Activated B cell treated with CpG ODN at 0.5 μM for 24 hours (primary cell): ENCODE data around the gene RNF38. TPM values are rescaled to one million over a fixed set of nuclear protein-coding genes. Genes with fewer than 3 reads are reported as not detected.
"Not testable (repeated sequence)": the region's sequence is repeated elsewhere in the genome, so short reads cannot be mapped to it uniquely, and the experiment has no call there.

ENCODE experiments used
- ATAC-seq: fragments of 200-7000 bp; cut with Tn5 transposase; one replicate; pipeline ENCODE4 v1.10.0; 2021; ENCODE audit warnings: low read depth, mild to moderate bottlenecking, moderate library complexity
- CTCF ChIA-PET: fragments of 350-600 bp; sonication (Branson Sonifier 250); formaldehyde crosslinking; loops from one replicate; lab custom pipeline; 2021; ENCODE audit warnings: antibody characterized with exemption; lab: Charles Lee
- POLR2A ChIA-PET: fragments of 350-600 bp; sonication (Branson Sonifier 250); formaldehyde crosslinking; loops from one replicate; lab custom pipeline; 2021; ENCODE audit warnings: antibody characterized with exemption; lab: Charles Lee
- DNase-seq: peaks from one replicate; pipeline ENCODE4 v3.0.0; 2022
- H3K27ac Mint-ChIP-seq: one replicate; pipeline ENCODE4 v1.8.0; 2020; ENCODE audit warnings: mixed read lengths
- H3K27me3 Mint-ChIP-seq: one replicate; pipeline ENCODE4 v1.8.0; 2021; ENCODE audit warnings: mixed read lengths
- H3K36me3 Mint-ChIP-seq: one replicate; pipeline ENCODE4 v1.8.0; 2021; ENCODE audit warnings: low read depth, mixed read lengths
- H3K4me1 Mint-ChIP-seq: one replicate; pipeline ENCODE4 v1.8.0; 2021; ENCODE audit warnings: mixed read lengths
- H3K4me3 Mint-ChIP-seq: one replicate; pipeline ENCODE4 v1.8.0; 2020; ENCODE audit warnings: mild to moderate bottlenecking, mixed read lengths
- H3K9me3 Mint-ChIP-seq: one replicate; pipeline ENCODE4 v1.8.0; 2020; ENCODE audit warnings: mixed read lengths
- intact Hi-C: fragments of 100-400 bp; cut with micrococcal nuclease; formaldehyde crosslinking; loops from one replicate; pipeline ENCODE4 v1.15.1; 2024
- total RNA-seq: library from RNA; stranded (reverse); gene quantifications from 2 replicates; pipeline ENCODE4 v1.2.3, GENCODE V29; 2022
- TF ChIP-seq, protein P1 (sequence below): fragments of 200-600 bp; IDR thresholded peaks from one replicate; pipeline ENCODE4 v1.8.0; 2022; ENCODE audit warnings: antibody characterized with exemption, mild to moderate bottlenecking

RNF38 gene
- total RNA-seq, 1 donor from 2014 or later, result 52.1 TPM

DNA sequence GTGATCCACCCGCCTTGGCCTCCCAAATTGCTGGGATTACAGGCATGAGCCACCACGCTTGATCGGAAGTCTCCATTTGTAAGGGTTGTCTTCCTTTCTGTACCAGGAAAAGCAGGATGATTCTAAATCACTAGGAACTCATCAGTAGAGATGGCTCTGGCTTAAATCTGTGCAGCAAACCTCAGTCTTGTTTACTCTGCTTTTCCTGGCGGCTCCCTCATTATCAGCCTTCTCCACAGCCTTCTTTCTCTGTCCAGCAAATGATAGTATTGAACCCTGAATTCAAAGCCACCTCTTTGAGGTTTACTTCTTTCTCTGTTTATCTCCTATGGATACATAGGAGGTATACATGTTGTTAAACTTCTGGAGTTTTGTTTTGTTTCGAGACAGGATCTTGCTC is 98.8 kb downstream of the RNF38 start:
- no peaks in the 10 kb centered on the region for H3K27me3 Mint-ChIP-seq
- H3K27ac Mint-ChIP-seq, result no peak overlapping the region
- intact Hi-C loops, result no loop called here
- DNase-seq (no peak), ATAC-seq (no peak)
- ChIA-PET CTCF (no interaction called here), POLR2A (no interaction called here)
- no peaks in the 10 kb centered on the region for H3K4me1 Mint-ChIP-seq
- H3K4me3 Mint-ChIP-seq, result no peak overlapping the region
- H3K9me3 Mint-ChIP-seq, result no peaks in the 10 kb centered on the region
- no peaks in the 10 kb centered on the region for H3K36me3 Mint-ChIP-seq
- TF ChIP-seq, protein P1, sequence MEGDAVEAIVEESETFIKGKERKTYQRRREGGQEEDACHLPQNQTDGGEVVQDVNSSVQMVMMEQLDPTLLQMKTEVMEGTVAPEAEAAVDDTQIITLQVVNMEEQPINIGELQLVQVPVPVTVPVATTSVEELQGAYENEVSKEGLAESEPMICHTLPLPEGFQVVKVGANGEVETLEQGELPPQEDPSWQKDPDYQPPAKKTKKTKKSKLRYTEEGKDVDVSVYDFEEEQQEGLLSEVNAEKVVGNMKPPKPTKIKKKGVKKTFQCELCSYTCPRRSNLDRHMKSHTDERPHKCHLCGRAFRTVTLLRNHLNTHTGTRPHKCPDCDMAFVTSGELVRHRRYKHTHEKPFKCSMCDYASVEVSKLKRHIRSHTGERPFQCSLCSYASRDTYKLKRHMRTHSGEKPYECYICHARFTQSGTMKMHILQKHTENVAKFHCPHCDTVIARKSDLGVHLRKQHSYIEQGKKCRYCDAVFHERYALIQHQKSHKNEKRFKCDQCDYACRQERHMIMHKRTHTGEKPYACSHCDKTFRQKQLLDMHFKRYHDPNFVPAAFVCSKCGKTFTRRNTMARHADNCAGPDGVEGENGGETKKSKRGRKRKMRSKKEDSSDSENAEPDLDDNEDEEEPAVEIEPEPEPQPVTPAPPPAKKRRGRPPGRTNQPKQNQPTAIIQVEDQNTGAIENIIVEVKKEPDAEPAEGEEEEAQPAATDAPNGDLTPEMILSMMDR, result no peak

DNA sequence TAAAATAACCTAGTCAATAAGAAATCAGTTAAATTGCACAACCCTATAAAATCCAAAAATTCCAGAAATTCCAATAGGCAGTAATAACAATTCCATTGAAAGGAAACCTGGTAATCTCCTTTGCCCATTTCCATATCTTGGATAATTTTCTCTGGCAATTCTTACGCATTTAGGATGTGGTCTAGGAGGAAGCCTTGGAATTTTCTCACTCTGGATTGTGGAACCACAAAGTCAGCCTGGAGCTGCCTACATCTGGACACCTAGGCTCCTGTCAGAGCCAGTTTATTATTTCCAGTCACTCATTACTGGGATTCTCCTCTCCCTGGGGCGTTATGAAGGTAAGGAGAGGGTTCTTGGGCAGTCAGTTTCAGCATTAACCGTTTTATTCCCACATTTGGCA is 101.5 kb downstream of the RNF38 start:
- TF ChIP-seq, protein P1, result no peak
- POLR2A ChIA-PET, result no interaction called here
- Mint-ChIP-seq H3K36me3 (no peaks in the 10 kb centered on the region), H3K4me3 (no peak overlapping the region), H3K4me1 (no peaks in the 10 kb centered on the region), H3K27me3 (no peaks in the 10 kb centered on the region), H3K9me3 (no peaks in the 10 kb centered on the region), H3K27ac (no peak overlapping the region)
- intact Hi-C loops, result no loop called here
- ATAC-seq, result no peak
- CTCF ChIA-PET, result no interaction called here
- no peak for DNase-seq

DNA sequence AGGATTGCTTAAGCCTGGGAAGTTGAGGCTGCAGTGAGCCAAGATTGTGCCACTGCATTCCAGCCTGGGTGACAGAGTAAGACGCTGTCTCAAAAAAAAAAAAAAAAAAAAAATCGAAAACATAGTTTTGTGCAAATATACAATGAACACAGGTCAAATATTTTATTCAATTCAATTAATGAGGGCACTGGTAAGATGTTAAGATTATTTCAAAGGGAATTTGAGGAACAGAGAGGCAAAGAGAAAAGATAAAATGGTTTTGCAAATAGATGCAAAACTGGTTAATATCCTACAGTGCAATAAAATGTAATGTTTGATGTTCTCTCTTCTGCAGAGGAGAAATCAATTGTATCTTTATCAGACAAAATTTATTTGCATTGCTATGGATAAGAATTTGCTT is 102.3 kb downstream of the RNF38 start:
- no peak overlapping the region for H3K27ac Mint-ChIP-seq
- CTCF ChIA-PET, result no interaction called here
- ATAC-seq (no peak), DNase-seq (no peak)
- H3K4me3 Mint-ChIP-seq, result no peak overlapping the region
- H3K27me3 Mint-ChIP-seq, result no peaks in the 10 kb centered on the region
- no peaks in the 10 kb centered on the region for H3K4me1 Mint-ChIP-seq
- POLR2A ChIA-PET, result no interaction called here
- H3K9me3 Mint-ChIP-seq, result no peaks in the 10 kb centered on the region
- intact Hi-C loops, result no loop called here
- TF ChIP-seq, protein P1, result no peak
- no peaks in the 10 kb centered on the region for H3K36me3 Mint-ChIP-seq

DNA sequence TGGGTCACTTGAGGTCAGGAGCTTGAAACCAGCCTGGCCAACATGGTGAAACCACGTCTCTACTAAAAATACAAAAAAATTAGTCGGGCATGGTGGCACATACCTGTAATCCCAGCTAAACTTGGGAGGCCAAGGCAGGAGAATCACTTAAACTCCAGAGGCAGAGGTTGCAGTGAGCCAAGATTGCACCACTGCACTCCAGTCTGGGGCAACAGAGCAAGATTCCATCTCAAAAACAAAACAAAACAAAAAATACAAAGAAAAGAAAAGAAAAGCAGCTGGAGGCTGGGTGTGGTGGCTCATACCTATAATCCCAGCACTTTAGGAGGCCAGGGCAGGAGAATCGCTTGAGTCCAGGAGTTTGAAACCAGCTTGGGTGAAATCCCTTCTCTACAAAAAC is 105.1 kb downstream of the RNF38 start:
- H3K27me3 Mint-ChIP-seq, H3K4me1 Mint-ChIP-seq, H3K4me3 Mint-ChIP-seq, ATAC-seq, DNase-seq, CTCF ChIA-PET, H3K9me3 Mint-ChIP-seq, H3K27ac Mint-ChIP-seq, H3K36me3 Mint-ChIP-seq, intact Hi-C loops, POLR2A ChIA-PET: not testable (repeated sequence)

DNA sequence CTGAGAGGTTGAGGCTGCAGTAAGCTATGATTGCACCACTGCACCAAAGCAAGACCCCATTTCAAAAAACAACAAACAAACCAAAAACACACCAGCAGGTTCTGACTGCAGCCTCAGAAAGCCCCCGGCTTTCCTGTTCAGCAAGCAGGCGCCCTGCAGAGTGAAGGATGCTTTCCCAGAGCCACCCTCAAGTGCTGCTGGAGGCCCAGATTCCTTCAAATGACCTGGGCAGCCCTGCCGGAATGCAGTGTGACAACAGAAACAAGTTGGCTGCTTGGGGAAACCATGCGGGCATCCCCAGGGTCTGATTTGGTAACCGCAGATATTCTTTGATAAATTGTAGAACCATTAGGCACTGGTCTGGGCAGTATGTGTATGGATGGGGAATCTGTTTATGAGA is 106.2 kb downstream of the RNF38 start:
- H3K27ac Mint-ChIP-seq, result no peak overlapping the region
- DNase-seq, result no peak
- no peaks in the 10 kb centered on the region for H3K27me3 Mint-ChIP-seq
- CTCF ChIA-PET, result no interaction called here
- TF ChIP-seq, protein P1, result no peak
- intact Hi-C loops, result no loop called here
- no peaks in the 10 kb centered on the region for H3K4me1 Mint-ChIP-seq
- POLR2A ChIA-PET, result no interaction called here
- no peak for ATAC-seq
- H3K36me3 Mint-ChIP-seq, result no peaks in the 10 kb centered on the region
- H3K4me3 Mint-ChIP-seq, result no peak overlapping the region
- H3K9me3 Mint-ChIP-seq, result no peaks in the 10 kb centered on the region

DNA sequence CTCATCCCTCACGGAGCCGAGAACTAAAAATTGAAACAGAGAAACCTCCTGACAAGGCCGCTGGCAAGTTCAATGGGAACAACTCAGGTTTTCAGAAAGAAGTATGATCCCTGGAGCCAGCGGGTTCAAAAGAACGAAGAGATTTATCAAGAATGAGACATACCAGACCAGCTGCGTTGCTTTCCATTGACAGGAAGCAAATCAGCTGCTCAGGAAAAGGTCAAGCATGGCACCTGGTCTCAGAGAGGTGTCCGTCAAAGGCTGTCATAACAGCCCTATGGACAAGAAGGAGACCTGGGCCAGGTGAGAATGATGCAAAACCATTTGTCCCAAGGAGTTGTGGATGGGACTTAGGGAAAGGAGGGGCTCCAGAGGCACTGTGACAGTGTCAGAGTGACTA is 106.9 kb downstream of the RNF38 start:
- H3K36me3 Mint-ChIP-seq, result no peaks in the 10 kb centered on the region
- CTCF ChIA-PET, result no interaction called here
- no peak overlapping the region for H3K4me3 Mint-ChIP-seq
- TF ChIP-seq, protein P1, result no peak
- no peak for ATAC-seq
- POLR2A ChIA-PET, result no interaction called here
- no peak for DNase-seq
- H3K9me3 Mint-ChIP-seq, result no peaks in the 10 kb centered on the region
- H3K27me3 Mint-ChIP-seq, result no peaks in the 10 kb centered on the region
- no peak overlapping the region for H3K27ac Mint-ChIP-seq
- H3K4me1 Mint-ChIP-seq, result no peaks in the 10 kb centered on the region
- intact Hi-C loops, result no loop called here
